Osteoblast (primary cell): ENCODE data around the gene RPL36AL. TPM values are rescaled to one million over a fixed set of nuclear protein-coding genes. Genes with fewer than 3 reads are reported as not detected.

Source experiments
- DNase-seq: peaks from one replicate; pipeline ENCODE4 v3.0.0; 2011; ENCODE audit warnings: low spot score, mixed read lengths; ENCODE audit not compliant: insufficient read length; ENCODE audit errors: missing footprints
- H2AFZ ChIP-seq: 2 replicates; pipeline ENCODE4 v1.6.0; 2011; ENCODE audit warnings: mild to moderate bottlenecking, low read length
- H3K27ac ChIP-seq: 2 replicates; pipeline ENCODE4 v1.5.1; 2011; ENCODE audit warnings: mild to moderate bottlenecking, low read depth, low read length, moderate library complexity
- H3K27me3 ChIP-seq: 2 replicates; pipeline ENCODE4 v1.6.0; 2012; ENCODE audit warnings: mild to moderate bottlenecking, control low read depth, inconsistent platforms, low read length, moderate library complexity; ENCODE audit not compliant: insufficient read depth
- H3K36me3 ChIP-seq: 2 replicates; pipeline ENCODE4 v1.5.1; 2011; ENCODE audit warnings: mild to moderate bottlenecking, low read length, control low read depth, moderate library complexity; ENCODE audit not compliant: insufficient read depth
- H3K4me1 ChIP-seq: 2 replicates; pipeline ENCODE4 v1.5.1; 2011; ENCODE audit warnings: mild to moderate bottlenecking, low read length, control low read depth, moderate library complexity; ENCODE audit not compliant: insufficient read depth
- H3K4me2 ChIP-seq: 2 replicates; pipeline ENCODE4 v1.6.0; 2011; ENCODE audit warnings: mild to moderate bottlenecking, low read length; ENCODE audit not compliant: insufficient read depth
- H3K4me3 ChIP-seq: fragments of 200-600 bp; sonication (generic); 3 replicates; pipeline ENCODE4 v1.5.1; 2012; ENCODE audit warnings: mild to moderate bottlenecking, low read length, inconsistent platforms; ENCODE audit not compliant: insufficient read depth
- H3K79me2 ChIP-seq: 2 replicates; pipeline ENCODE4 v1.6.0; 2012; ENCODE audit warnings: mild to moderate bottlenecking, low read length, control low read depth, inconsistent platforms; ENCODE audit not compliant: insufficient read depth
- H3K9me3 ChIP-seq: 2 replicates; pipeline ENCODE4 v1.5.1; 2011; ENCODE audit warnings: low read depth, low read length, control low read depth
- H4K20me1 ChIP-seq: 2 replicates; pipeline ENCODE4 v1.6.0; 2012; ENCODE audit warnings: mild to moderate bottlenecking, low read length, control low read depth; ENCODE audit not compliant: insufficient read depth
- total RNA-seq: library from RNA; depleted of rRNA; stranded (reverse); fragments of >200 nt; gene quantifications from 2 replicates; pipeline ENCODE4 v1.2.3, GENCODE V29; 2012
- TF ChIP-seq, protein P1 (sequence below): IDR thresholded peaks from 2 replicates; pipeline ENCODE4 v1.5.1; 2011; ENCODE audit warnings: mild to moderate bottlenecking, low read depth, low read length, moderate library complexity; ENCODE audit errors: extremely low read depth

The RPL36AL gene
- total RNA-seq, 1 donor: 181 TPM

DNA sequence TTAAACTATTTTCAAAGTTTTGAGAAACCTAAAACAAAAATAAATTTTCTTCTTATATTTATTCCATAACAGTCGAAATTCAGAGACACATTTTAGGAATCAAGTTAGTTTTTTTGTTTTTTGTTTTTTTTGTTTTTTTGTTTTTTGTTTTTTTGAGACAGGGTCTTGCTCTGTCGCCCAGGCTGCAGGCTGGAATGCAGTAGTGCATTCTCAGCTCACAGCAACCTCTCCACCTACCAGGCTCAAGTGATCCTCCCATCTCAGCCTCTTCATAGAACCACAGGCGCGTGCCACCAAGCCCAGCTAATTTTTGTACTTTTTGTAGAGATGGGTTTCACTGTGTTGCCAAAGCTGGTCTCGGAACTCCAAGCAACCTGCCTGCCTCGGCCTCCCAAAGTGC, 33.1 kb upstream of the RPL36AL start:
- TF ChIP-seq, protein P1, sequence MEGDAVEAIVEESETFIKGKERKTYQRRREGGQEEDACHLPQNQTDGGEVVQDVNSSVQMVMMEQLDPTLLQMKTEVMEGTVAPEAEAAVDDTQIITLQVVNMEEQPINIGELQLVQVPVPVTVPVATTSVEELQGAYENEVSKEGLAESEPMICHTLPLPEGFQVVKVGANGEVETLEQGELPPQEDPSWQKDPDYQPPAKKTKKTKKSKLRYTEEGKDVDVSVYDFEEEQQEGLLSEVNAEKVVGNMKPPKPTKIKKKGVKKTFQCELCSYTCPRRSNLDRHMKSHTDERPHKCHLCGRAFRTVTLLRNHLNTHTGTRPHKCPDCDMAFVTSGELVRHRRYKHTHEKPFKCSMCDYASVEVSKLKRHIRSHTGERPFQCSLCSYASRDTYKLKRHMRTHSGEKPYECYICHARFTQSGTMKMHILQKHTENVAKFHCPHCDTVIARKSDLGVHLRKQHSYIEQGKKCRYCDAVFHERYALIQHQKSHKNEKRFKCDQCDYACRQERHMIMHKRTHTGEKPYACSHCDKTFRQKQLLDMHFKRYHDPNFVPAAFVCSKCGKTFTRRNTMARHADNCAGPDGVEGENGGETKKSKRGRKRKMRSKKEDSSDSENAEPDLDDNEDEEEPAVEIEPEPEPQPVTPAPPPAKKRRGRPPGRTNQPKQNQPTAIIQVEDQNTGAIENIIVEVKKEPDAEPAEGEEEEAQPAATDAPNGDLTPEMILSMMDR: no peak
- Histone ChIP-seq H3K27me3 (no peaks in the 10 kb centered on the region), H2AFZ (no peak overlapping the region)

DNA sequence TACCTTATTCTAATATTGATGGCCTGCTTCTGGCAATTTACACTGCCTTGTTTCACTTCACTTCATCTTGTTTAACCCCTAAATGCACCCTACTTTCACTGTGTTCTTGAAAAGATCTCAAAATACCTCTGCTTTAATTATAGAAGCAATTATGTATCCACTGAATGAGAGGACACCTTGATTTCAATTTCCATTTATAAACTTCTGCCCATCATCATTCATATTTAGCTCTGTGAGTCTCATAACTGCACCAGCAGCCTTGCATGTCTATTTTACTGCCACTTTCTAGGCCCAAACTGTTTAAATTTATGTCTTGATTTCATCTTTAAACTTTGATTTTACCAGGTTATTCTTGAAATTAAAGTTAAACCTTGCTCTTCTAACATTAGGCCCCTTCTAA, 21.7 kb upstream of the RPL36AL start:
- DNase-seq: no peak
- TF ChIP-seq, protein P1: no peak
- Histone ChIP-seq H3K4me3 (no peak overlapping the region), H3K36me3 (peaks cover 21% of the 10 kb centered on the region), H3K27me3 (no peaks in the 10 kb centered on the region), H3K9me3 (no peaks in the 10 kb centered on the region), H2AFZ (peak overlapping the region; percentile 35), H3K4me2 (peak overlapping the region; percentile 9), H3K27ac (peak overlapping the region; percentile 24), H4K20me1 (no peaks in the 10 kb centered on the region), H3K4me1 (peaks cover 9% of the 10 kb centered on the region), H3K79me2 (peaks cover 58% of the 10 kb centered on the region)

More for the DNA sequence above, 33.1 kb upstream of the RPL36AL start:
- Histone ChIP-seq H3K9me3 (no peaks in the 10 kb centered on the region), H3K27ac (no peak overlapping the region), H3K36me3 (no peaks in the 10 kb centered on the region), H4K20me1 (no peaks in the 10 kb centered on the region), H3K4me3 (no peak overlapping the region), H3K79me2 (peaks cover 3% of the 10 kb centered on the region), H3K4me2 (no peak overlapping the region), H3K4me1 (no peaks in the 10 kb centered on the region)
- DNase-seq: no peak

GRCh38 chr14:49641697-49642129, 21.3 kb upstream of the RPL36AL start:
- DNase-seq: no peak
- H3K36me3 ChIP-seq: peaks cover 21% of the 10 kb centered on the region
- no peaks in the 10 kb centered on the region for H3K9me3 ChIP-seq
- H3K27ac ChIP-seq: peak overlapping the region; percentile 24
- peak overlapping the region; percentile 35 for H2AFZ ChIP-seq
- peaks cover 61% of the 10 kb centered on the region for H3K79me2 ChIP-seq
- H3K4me2 ChIP-seq: peak overlapping the region; percentile 9
- no peaks in the 10 kb centered on the region for H3K27me3 ChIP-seq
- peaks cover 9% of the 10 kb centered on the region for H3K4me1 ChIP-seq
- no peak overlapping the region for H3K4me3 ChIP-seq
- TF ChIP-seq, protein P1: no peak
- no peaks in the 10 kb centered on the region for H4K20me1 ChIP-seq

GRCh38 chr14:49640540-49641417, 20.4 kb upstream of the RPL36AL start:
- no peak overlapping the region for H3K4me2 ChIP-seq
- TF ChIP-seq, protein P1: no peak
- H3K4me1 ChIP-seq: peaks cover 9% of the 10 kb centered on the region
- H3K27me3 ChIP-seq: no peaks in the 10 kb centered on the region
- H3K9me3 ChIP-seq: no peaks in the 10 kb centered on the region
- H2AFZ ChIP-seq: no peak overlapping the region
- H4K20me1 ChIP-seq: no peaks in the 10 kb centered on the region
- H3K79me2 ChIP-seq: peaks cover 69% of the 10 kb centered on the region
- H3K36me3 ChIP-seq: peaks cover 17% of the 10 kb centered on the region
- DNase-seq: no peak
- H3K4me3 ChIP-seq: no peak overlapping the region
- no peak overlapping the region for H3K27ac ChIP-seq
